HG02678 (cell line): ENCODE results near the gene CHIT1.

Experiments
- ATAC-seq: cut with Tn5 transposase; IDR thresholded peaks from one replicate; pipeline ENCODE4 v1.9.1; 2021; ENCODE audit warnings: mild to moderate bottlenecking, moderate library complexity; ENCODE audit not compliant: unreplicated experiment

Gene CHIT1

GRCh38 chr1:203176273-203177035 lies 53.0 kb downstream of the CHIT1 start:
- no peak for ATAC-seq

GRCh38 chr1:203175827-203176241 lies 53.6 kb downstream of the CHIT1 start:
- ATAC-seq: no peak

GRCh38 chr1:203175237-203175826 lies 54.1 kb downstream of the CHIT1 start, which contains the start of gene MYBPH:
Gene MYBPH (minus strand): TSS chr1:203175826. CDS start chr1:203175755, 71 bp downstream.
- no peak for ATAC-seq

- ATAC-seq: no peak
These were observed 55.0 kb downstream of the CHIT1 start for GRCh38 chr1:203174324-203174985.

- ATAC-seq: peak; percentile 81
These were observed 55.9 kb downstream of the CHIT1 start for GRCh38 chr1:203173566-203173965.

- ATAC-seq: no peak
These were observed 56.4 kb downstream of the CHIT1 start for GRCh38 chr1:203173011-203173555.

GRCh38 chr1:203172184-203173010 lies 57.1 kb downstream of the CHIT1 start:
- ATAC-seq: no peak

GRCh38 chr1:203171341-203172183 lies 57.9 kb downstream of the CHIT1 start:
- no peak for ATAC-seq

GRCh38 chr1:203170625-203171330 lies 58.7 kb downstream of the CHIT1 start:
- ATAC-seq: no peak

- ATAC-seq: no peak
These were observed 59.5 kb downstream of the CHIT1 start for GRCh38 chr1:203169770-203170520.

- ATAC-seq: no peak
These were observed 60.5 kb downstream of the CHIT1 start for GRCh38 chr1:203168991-203169390.

- ATAC-seq: no peak
These were observed 61.2 kb downstream of the CHIT1 start for GRCh38 chr1:203168256-203168786.

- no peak for ATAC-seq
These were observed 61.6 kb downstream of the CHIT1 start for GRCh38 chr1:203167913-203168200.

- no peak for ATAC-seq
These were observed 62.2 kb downstream of the CHIT1 start for GRCh38 chr1:203167026-203167912.

- no peak for ATAC-seq
These were observed 63.1 kb downstream of the CHIT1 start for GRCh38 chr1:203166192-203166940.
